ENCODE results near the gene KCNMB2.
A peak's percentile ranks its signal among the peaks of the same experiment; 100 is the strongest.

Gene KCNMB2

GRCh38 chr3:178658694-178659325 is 122.6 kb downstream of the KCNMB2 start:
- DNase-seq, result no peak

DNA sequence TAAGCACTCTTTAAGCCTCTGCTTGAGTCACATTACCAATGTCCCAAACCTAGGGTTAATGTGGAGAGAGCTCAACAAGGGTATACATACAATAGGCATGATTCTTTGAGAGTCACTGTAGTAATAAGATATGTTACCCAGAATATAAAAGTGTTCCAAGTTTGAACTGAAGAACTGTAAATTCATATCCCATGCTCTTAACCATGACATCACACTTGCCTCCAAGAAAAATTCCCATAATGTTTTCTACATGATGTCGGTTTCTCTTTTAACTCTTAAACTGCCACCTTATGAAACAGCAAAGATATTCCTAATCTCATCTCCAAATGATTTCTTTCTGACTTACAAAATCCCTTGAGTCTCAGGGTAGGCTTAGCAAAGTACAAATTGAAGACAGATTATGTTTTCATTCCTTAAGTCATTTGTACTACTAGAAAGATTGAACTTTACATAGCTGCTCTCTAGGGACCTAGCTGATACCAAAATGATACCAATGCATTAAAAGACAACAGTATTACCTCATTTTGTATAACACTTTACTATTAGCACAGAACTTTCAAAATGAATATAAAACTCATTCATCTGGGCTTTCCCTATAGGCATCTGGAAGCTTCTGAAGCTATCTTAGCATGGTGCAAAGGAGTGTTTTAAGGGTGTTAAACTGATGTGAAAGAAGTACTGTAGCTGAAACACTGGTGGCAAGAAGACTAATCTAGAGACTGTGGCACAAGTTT is 127.1 kb downstream of the KCNMB2 start:
- DNase-seq, result no peak

- no peak for DNase-seq
Observed at GRCh38 chr3:178665747-178666146, 129.5 kb downstream of the KCNMB2 start.

DNA sequence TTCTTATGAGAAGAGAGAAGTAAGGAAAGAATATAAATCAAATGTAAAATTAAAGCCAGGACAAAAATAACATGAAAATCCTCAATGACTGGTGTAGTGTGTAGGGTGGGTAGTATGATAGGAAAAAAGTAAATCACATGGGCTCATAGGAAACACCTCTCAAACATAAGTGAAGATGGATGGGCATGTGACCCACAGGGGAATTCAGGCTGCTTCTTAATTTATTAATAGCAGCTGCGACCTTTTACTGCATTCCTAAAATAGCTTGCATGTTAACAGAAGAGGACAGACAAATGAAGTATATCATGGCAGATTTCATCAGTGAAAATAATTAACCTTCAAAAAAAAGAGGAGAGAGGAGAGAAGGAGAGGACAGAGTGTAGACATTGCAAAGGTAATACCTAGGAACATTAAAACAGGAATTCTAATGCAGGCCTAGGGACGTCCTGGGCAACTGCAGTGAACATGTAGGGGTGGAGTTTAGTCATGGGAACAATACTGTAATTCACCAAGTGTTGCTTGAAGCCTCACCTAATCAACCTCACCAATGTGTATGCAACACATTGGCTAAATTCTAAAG is 132.9 kb downstream of the KCNMB2 start:
- DNase-seq, result no peak

DNA sequence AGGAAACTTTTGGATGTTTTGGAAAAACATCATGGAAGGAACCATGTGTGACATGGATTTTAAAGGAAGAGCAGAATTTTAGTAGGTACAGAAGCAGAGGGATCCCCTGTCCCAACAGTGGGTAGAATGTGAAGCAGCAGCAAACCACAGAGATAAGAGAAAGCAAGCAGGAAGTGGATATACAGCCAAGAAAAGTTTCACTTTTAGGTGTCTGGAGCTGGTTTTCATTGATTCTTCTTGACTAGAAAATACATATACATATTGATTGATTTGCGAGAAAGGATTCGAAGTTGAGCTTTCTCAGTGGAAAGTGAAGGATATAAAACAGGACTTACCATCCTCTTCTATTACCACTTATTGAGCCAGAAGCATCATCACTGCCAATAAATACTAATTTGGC is 133.5 kb downstream of the KCNMB2 start:
- no peak for DNase-seq

DNA sequence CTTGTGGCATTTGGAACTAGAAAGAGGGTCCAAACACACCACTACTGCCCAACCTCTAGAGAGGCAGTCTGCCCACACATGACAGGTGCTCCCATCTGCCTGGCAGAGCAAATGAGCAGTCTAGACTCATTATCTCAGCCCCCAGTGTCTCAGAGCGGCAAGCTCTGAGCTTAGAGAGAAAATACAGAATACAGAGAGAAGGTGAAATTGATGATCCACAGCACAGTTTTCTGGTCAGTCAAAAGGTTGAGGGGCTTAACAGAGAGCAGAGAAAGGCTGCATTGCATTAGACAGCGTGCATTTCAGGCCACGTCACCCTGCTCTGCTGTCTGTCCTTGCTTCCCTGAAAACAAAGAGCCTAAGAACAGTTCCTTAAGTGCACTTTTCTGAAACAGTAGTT is 135.1 kb downstream of the KCNMB2 start:
- no peak for DNase-seq

DNA sequence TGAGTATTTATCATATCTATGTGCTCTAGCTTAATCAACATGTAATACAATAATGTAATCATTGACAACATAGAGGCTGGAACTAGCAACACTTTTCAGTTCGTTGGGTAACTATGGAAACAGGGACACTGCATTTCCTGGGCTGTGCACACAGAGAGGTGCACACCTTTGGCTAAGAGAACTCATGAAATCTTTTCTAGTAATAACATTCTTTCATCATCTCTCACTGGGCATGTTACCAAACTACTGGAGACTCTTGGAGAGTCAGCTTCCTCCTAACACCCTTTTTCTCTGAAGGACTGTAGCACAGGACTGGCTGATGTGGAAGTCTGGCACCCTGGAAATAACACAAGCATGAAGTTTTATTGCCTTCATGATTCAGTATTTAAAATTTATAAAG is 135.6 kb downstream of the KCNMB2 start:
- DNase-seq, result no peak

DNA sequence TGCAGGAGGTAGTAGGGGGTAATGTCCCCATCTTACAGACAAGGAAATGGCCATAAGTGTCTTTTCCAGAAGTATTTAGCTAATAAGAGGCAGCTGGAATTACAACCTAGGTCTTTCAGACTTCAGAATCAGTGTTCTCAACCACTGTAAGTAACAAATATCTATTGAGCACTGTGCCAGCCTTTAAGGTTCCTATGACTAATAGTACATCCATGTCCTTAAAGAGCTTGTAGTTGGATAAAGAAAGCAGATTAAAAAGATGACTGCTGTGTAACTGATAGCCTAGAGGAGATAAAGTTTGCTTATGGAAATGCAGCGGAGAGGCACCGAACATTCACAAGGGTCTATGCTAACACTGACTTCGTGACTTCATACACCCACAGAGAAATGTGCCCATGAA is 136.0 kb downstream of the KCNMB2 start:
- no peak for DNase-seq

- DNase-seq, result no peak
Observed at GRCh38 chr3:178673529-178673928, 137.3 kb downstream of the KCNMB2 start.

- DNase-seq, result no peak
Observed at GRCh38 chr3:178676077-178676476, 139.8 kb downstream of the KCNMB2 start.

DNA sequence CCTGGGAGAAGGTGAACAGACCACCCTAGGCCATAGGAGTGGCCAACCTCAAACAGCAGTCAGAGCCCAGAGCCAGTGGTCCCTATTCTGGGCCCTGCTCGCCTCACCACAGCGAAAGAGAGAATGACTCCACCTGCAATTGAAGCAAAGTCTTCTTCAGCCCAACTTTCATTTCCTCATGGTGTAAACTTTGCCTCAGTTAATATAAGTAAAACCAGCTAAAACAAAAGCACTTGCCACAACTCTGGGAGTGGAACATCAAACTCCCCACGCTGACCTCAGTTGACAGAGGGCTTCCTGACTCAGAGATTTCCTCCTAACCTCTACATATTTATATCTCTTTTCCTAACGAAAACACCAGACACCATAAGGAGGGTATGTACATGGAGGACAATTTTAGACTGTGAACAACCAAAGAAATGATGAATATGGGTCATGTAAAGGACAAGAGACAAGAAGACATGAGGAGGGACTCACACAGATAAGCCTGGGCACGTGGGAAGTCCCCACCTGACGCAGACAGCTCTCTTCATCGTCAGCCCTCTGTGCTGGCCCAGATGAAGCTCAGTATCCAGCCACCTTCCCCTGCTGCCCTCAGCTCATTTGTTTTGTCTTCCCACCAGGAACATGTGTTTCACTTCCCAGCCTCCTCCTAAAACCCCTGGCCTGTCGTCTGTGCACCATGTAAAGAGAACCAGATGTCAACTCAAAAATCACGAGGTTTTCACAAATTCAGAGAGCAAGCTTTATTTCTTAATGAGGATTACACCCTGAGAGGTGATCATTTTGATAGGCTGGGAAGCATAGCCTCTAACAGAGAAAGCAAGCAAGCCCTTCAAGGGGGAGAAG is 140.9 kb downstream of the KCNMB2 start:
- no peak for DNase-seq

DNA sequence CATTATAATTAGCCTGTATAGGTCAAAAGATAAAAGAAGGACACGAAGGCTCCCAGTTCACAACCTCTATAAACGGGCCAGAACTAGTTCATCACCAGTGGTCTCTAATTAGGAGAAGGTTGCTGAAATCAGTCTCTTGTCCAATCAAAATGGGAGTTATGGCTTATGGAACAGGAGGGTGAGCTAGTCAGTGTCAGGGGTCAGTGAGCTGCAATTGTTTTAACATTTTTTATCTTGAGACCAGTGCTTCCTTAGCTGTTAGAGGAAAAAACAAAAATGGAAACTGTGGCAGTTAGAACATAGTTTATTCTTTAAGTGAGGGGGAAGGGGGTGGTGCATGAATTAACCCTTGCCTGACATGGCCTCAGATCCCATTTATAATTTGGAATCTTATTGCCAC is 141.7 kb downstream of the KCNMB2 start:
- DNase-seq, result no peak

DNA sequence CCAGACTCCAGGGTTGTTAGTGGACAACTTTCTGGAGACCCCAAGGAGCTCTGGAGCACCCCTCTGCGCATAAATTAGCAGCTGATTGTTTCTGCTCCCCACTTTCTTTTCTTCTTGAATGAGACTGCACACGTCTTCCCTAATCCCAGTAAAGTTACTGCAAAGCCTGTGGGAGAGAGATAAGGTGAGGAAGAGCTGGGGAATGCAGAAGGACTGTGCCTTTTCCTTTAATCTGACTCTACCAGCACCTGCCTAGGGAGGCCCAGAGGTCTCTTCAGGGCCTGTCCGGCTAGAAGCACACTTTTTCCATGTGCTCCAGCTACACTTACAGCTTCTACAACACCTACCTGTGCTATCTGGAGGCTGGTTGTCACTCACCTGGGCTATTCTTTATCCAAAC is 143.8 kb downstream of the KCNMB2 start:
- DNase-seq, result no peak

GRCh38 chr3:178680489-178680888 is 144.3 kb downstream of the KCNMB2 start:
- no peak for DNase-seq

GRCh38 chr3:178684881-178685590 is 148.8 kb downstream of the KCNMB2 start:
- peak; percentile 4 for DNase-seq

DNA sequence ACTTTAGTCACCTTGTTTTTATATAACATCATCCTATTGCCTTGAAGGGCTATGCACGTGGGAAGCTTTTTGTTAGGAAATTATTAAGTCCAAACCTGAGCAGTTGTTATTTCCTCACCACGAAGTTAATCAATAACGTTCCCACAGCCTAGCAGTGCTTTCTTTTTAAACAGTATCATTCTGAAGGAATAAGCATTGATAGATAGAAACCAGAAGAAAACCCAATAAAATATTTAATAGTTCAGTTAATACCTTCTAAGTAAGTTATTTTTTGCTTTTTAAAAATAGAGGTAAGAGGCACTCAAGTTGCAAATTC is 149.3 kb downstream of the KCNMB2 start:
- no peak for DNase-seq

DNA sequence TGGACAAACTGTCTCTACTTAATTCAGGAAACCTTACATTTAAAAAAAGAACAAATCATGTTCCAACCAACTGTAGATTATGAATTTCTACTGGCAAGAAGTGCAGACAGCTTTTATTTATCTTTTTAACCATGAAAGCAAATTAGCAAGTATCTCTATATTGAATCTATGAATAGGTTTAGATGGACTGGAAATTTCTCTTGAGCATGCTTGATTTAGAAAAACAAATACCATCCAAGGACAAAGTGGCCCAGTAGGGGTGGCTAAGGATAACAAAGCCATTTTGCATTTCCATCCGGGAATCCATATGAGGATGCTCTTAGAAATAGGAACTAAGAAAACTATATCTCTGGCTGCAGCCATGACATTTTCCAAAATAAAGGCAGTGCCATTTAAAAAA is 150.6 kb downstream of the KCNMB2 start:
- no peak for DNase-seq

DNA sequence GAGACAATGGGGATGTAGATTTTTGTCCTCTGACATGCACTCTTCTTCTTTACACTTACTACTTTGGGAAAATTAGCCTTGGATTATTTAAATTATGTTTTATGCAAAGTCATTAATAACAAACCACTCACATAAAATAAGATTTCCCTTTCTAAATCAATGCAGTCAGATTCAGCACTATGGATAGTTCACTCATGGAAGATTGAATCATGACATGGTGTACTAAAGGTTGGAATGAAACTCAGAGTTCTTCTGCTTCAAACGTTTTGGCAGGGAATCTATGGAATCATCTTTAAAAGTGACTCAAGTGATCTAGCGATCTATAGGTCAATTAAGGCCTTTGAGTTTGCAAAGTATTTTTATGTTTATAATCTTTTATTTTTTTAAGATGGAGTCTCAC is 154.3 kb downstream of the KCNMB2 start:
- no peak for DNase-seq

DNA sequence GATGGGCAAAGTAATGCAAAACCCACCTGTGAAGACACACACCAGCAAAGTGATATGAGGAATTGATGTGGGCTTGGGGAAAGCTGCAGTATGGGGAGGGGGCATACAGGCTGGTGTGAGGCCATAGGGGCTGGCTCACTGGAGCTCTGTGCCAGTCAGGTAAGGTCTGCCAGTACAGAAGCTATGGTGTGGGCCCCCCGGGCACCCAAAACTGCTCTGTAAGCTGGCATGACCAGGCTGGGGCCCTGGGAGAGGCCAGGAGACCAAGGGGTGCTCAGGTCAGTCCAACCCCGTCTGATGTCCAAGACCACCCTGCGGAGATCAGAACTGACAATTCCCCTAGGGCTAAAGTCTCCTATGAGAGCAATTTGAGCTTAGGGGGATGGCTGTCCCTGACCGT is 163.1 kb downstream of the KCNMB2 start:
- DNase-seq, result no peak

DNA sequence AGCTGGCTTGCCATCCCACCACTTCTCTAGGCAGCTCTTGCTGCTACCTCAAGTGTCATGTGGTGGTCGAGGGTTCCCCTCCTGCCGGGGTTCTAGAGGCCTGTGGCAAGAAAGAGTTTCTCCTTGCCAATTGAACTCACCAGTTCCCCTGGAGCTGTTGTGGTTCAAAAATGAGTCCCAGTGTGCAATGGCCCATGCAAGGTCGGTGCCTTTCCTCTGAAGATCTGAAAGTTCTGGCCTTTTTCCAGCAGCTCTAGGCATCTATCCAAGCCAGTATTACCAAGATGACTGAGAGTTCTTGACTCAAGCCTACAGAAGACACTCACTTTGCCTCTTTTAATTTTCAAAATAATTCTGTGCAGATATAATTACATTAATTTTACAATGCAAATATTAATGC is 163.6 kb downstream of the KCNMB2 start:
- no peak for DNase-seq

DNA sequence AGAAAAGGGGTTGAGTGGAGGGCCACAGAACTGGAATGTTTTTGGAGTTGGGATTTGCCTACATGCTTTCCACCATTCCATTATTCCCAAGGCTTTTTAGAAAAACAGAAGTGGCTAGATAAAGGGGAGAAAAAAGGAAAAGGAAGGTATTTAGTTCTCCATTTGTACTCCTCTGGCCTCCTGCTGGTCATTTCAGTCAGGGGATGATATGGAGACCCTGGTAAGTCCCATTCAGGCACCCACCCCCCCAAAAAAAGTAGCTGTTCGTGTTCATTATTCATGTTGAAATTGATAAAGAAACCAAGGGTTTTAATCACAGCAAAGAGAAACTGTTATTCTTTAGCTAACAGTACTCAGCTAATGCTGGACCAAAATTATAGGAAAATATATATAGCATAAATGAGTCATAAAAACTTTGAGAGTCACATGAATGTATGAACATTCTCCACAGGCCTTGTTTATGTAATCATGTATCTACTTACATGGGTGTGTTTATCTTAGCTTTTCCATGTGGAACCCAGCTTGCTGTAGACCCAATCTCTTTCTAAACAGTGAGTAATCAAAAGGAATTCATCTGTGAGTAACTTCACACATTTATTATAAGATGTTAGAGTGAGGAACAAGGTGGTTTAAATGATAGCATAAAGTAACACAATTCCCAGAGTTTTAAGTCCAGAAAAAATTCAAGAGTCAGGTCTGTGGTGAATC is 167.2 kb downstream of the KCNMB2 start:
- no peak for DNase-seq

GRCh38 chr3:178705925-178706324 is 169.7 kb downstream of the KCNMB2 start:
- DNase-seq, result no peak
